H1 (cell line): ENCODE measurements around the gene TBL2. TPM values are rescaled to one million over a fixed set of nuclear protein-coding genes. Genes with fewer than 3 reads are reported as not detected.

ENCODE experiments used
- CTCF ChIA-PET: fragments of 300-600 bp; sonication (Branson Sonifier 250); formaldehyde crosslinking; loops from one replicate; lab custom pipeline; 2021; ENCODE audit not compliant: partially characterized antibody; lab: Charles Lee
- POLR2A ChIA-PET: fragments of 300-600 bp; sonication (Branson Sonifier 250); formaldehyde crosslinking; loops from one replicate; lab custom pipeline; 2021; ENCODE audit warnings: inconsistent platforms; ENCODE audit not compliant: partially characterized antibody; lab: Charles Lee
- DNase-seq, 2 experiments: peaks; one replicate each; pipeline versions ENCODE4 v3.0.0 to v3.0.0-alpha.2; 2010 to 2022; ENCODE audit warnings: low spot score in 2 of 2, low read depth in 1 of 2, mixed read lengths in 1 of 2
- FAIRE-seq: peaks from 2 replicates; lab custom pipeline; 2011; peaks lifted over from hg19 to GRCh38; lab: Jason Lieb, UNC
- H2AFZ ChIP-seq: 2 replicates; pipeline ENCODE4 v1.8.1; 2012; ENCODE audit warnings: low read length, inconsistent platforms
- H2AK5ac ChIP-seq: 2 replicates; pipeline ENCODE4 v1.6.1; 2013; ENCODE audit warnings: low read depth, low read length
- H2BK120ac ChIP-seq: replicated peaks from 2 replicates; pipeline ENCODE3; 2013; ENCODE audit warnings: low read depth, low read length, inconsistent platforms
- H2BK12ac ChIP-seq: 2 replicates; pipeline ENCODE4 v1.6.1; 2013; ENCODE audit warnings: low read depth, low read length
- H2BK15ac ChIP-seq: 2 replicates; pipeline ENCODE4 v1.6.1; 2013; ENCODE audit warnings: low read length
- H2BK20ac ChIP-seq: 2 replicates; pipeline ENCODE4 v1.6.1; 2013; ENCODE audit warnings: low read length
- H2BK5ac ChIP-seq: 2 replicates; pipeline ENCODE4 v1.6.1; 2013; ENCODE audit warnings: low read depth, low read length
- H3K14ac ChIP-seq: 2 replicates; pipeline ENCODE4 v1.6.1; 2013; ENCODE audit warnings: inconsistent platforms; ENCODE audit not compliant: insufficient read length
- H3K18ac ChIP-seq: 2 replicates; pipeline ENCODE4 v1.6.1; 2013; ENCODE audit warnings: low read length; ENCODE audit errors: extremely low read depth
- H3K23ac ChIP-seq: 2 replicates; pipeline ENCODE4 v1.6.1; 2013; ENCODE audit warnings: inconsistent platforms; ENCODE audit not compliant: insufficient read length
- H3K23me2 ChIP-seq: 2 replicates; pipeline ENCODE4 v1.6.1; 2013; ENCODE audit warnings: low read depth, low read length
- H3K27ac ChIP-seq: 2 replicates; pipeline ENCODE4 v1.6.1; 2011; ENCODE audit warnings: low read depth, low read length, inconsistent platforms
- H3K27me3 ChIP-seq, 4 experiments: replicated peaks in 1 of 4; 1 replicate in 1 of 4; 2 replicates in 3 of 4; pipeline versions ENCODE4 v1.6.1 to v1.8.1; 2011 to 2013; ENCODE audit warnings: low read length in 3 of 4, mild to moderate bottlenecking in 3 of 4, inconsistent platforms in 2 of 4, mixed read lengths in 2 of 4, moderate library complexity in 1 of 4; ENCODE audit not compliant: control insufficient read depth in 3 of 4, insufficient read depth in 3 of 4; ENCODE audit errors: extremely low read depth in 1 of 4
- H3K36me3 ChIP-seq, 4 experiments: 2 replicates each; pipeline versions ENCODE4 v1.6.1 to v1.8.1; 2011 to 2013; ENCODE audit warnings: mild to moderate bottlenecking in 4 of 4, low read length in 3 of 4, moderate library complexity in 2 of 4, control low read depth in 1 of 4, inconsistent platforms in 1 of 4; ENCODE audit not compliant: insufficient read depth in 4 of 4, control insufficient read depth in 2 of 4
- H3K4ac ChIP-seq: replicated peaks from 2 replicates; pipeline ENCODE3; 2013; ENCODE audit warnings: low read length, low read depth, mixed read lengths, inconsistent platforms; ENCODE audit not compliant: insufficient read length
- H3K4me1 ChIP-seq, 4 experiments: replicated peaks in 1 of 4; 1 replicate in 1 of 4; 2 replicates in 3 of 4; pipeline versions ENCODE4 v1.6.1 to v1.8.1; 2011 to 2013; ENCODE audit warnings: low read length in 3 of 4, inconsistent platforms in 2 of 4, mixed read lengths in 1 of 4; ENCODE audit not compliant: insufficient read depth in 4 of 4, control insufficient read depth in 3 of 4
- H3K4me2 ChIP-seq, 2 experiments: 2 replicates each; pipeline versions ENCODE4 v1.6.1 to v1.8.1; 2011 to 2013; ENCODE audit warnings: low read depth in 2 of 2, low read length in 2 of 2, control low read depth in 1 of 2, inconsistent platforms in 1 of 2, mild to moderate bottlenecking in 1 of 2; ENCODE audit not compliant: insufficient read depth in 1 of 2
- H3K4me3 ChIP-seq, 4 experiments: fragments of 200-600, 300-600 bp in 1 of 4; sonication (generic), shearing (Covaris generic), sonication (Bioruptor Twin) in 1 of 4; 2 replicates each; pipeline versions ENCODE4 v1.5.1 to v1.8.1; 2011 to 2016; ENCODE audit warnings: low read length in 4 of 4, low read depth in 3 of 4, control low read depth in 2 of 4, inconsistent platforms in 2 of 4, mild to moderate bottlenecking in 2 of 4, mixed read lengths in 1 of 4, moderate library complexity in 1 of 4; ENCODE audit not compliant: insufficient read depth in 2 of 4; ENCODE audit errors: extremely low read depth in 1 of 4
- H3K56ac ChIP-seq: replicated peaks from 2 replicates; pipeline ENCODE3; 2013; ENCODE audit warnings: low read depth, mild to moderate bottlenecking, mixed read lengths, low read length, inconsistent platforms; ENCODE audit not compliant: insufficient read length
- H3K79me1 ChIP-seq: 2 replicates; pipeline ENCODE4 v1.6.1; 2013; ENCODE audit warnings: low read depth, low read length, control low read depth
- H3K79me2 ChIP-seq, 2 experiments: 2 replicates each; pipeline versions ENCODE4 v1.6.1 to v1.8.1; 2012 to 2013; ENCODE audit warnings: low read length in 2 of 2, mild to moderate bottlenecking in 2 of 2, inconsistent platforms in 1 of 2; ENCODE audit not compliant: insufficient read depth in 2 of 2, control insufficient read depth in 1 of 2
- H3K9ac ChIP-seq, 4 experiments: replicated peaks in 1 of 4; 1 replicate in 1 of 4; 2 replicates in 3 of 4; pipeline versions ENCODE4 v1.6.1 to v1.8.1; 2011 to 2013; ENCODE audit warnings: low read depth in 3 of 4, low read length in 3 of 4, control low read depth in 2 of 4, mild to moderate bottlenecking in 2 of 4, moderate library complexity in 2 of 4, inconsistent platforms in 1 of 4; ENCODE audit errors: extremely low read depth in 1 of 4
- H3K9me3 ChIP-seq, 2 experiments: 2 replicates each; pipeline versions ENCODE4 v1.6.1 to v1.8.1; 2012 to 2013; ENCODE audit warnings: mild to moderate bottlenecking in 2 of 2, moderate library complexity in 2 of 2, control low read depth in 1 of 2, inconsistent platforms in 1 of 2, low read depth in 1 of 2, low read length in 1 of 2, mixed read lengths in 1 of 2; ENCODE audit not compliant: insufficient read depth in 2 of 2
- H4K20me1 ChIP-seq, 2 experiments: replicated peaks in 1 of 2; 2 replicates each; pipeline versions ENCODE3 to v1.8.1; 2011 to 2013; ENCODE audit warnings: inconsistent platforms in 2 of 2, low read length in 2 of 2, mild to moderate bottlenecking in 1 of 2; ENCODE audit not compliant: insufficient read depth in 2 of 2, control insufficient read depth in 1 of 2
- H4K5ac ChIP-seq: 2 replicates; pipeline ENCODE4 v1.6.1; 2013; ENCODE audit warnings: low read length, low read depth, mixed read lengths, inconsistent platforms; ENCODE audit not compliant: insufficient read length
- H4K8ac ChIP-seq: 2 replicates; pipeline ENCODE4 v1.8.0; 2013; ENCODE audit warnings: mild to moderate bottlenecking, moderate library complexity, low read length, inconsistent platforms; ENCODE audit not compliant: insufficient read depth; ENCODE audit errors: extremely low read depth
- H4K91ac ChIP-seq: replicated peaks from 2 replicates; pipeline ENCODE3; 2013; ENCODE audit warnings: low read length, mixed read lengths, inconsistent platforms; ENCODE audit not compliant: insufficient read length
- BCL11A ChIP-seq, 2 experiments: IDR thresholded peaks; one replicate each; pipeline ENCODE4 v1.6.1; 2011; ENCODE audit warnings: low read depth in 2 of 2, low read length in 2 of 2, mild to moderate bottlenecking in 2 of 2
- CHD1 ChIP-seq: IDR thresholded peaks from 2 replicates; pipeline ENCODE4 v1.6.1; 2012; ENCODE audit warnings: low read depth, low read length, improper control_type of control experiment
- CTBP2 ChIP-seq: IDR thresholded peaks from 2 replicates; pipeline ENCODE4 v1.7.0; 2011; ENCODE audit warnings: borderline replicate concordance, mild to moderate bottlenecking, moderate library complexity, mixed read lengths, low read length; ENCODE audit not compliant: insufficient read depth, insufficient read length
- EZH2 ChIP-seq: fragments of 200-600 bp; sonication (generic); IDR thresholded peaks from 2 replicates; pipeline ENCODE4 v1.7.1; 2012; ENCODE audit warnings: low read depth, mild to moderate bottlenecking, moderate library complexity, low read length, inconsistent platforms; ENCODE audit not compliant: severe bottlenecking
- GTF2F1 ChIP-seq: IDR thresholded peaks from 2 replicates; pipeline ENCODE4 v1.6.1; 2012; ENCODE audit warnings: low read depth, low read length, improper control_type of control experiment, borderline replicate concordance
- NANOG ChIP-seq: IDR thresholded peaks from 2 replicates; pipeline ENCODE4 v1.6.1; 2011; ENCODE audit warnings: low read length, low read depth, mild to moderate bottlenecking, inconsistent platforms; ENCODE audit not compliant: insufficient read depth, poor library complexity, severe bottlenecking
- PHF8 ChIP-seq: fragments of 200-600 bp; sonication (generic); conservative IDR thresholded peaks from 2 replicates; pipeline ENCODE4 v1.7.1; 2012; ENCODE audit warnings: low read depth, mild to moderate bottlenecking, inconsistent platforms, low read length, moderate library complexity
- SRF ChIP-seq: IDR thresholded peaks from 2 replicates; pipeline ENCODE4 v1.6.1; 2011; ENCODE audit warnings: mild to moderate bottlenecking, low read depth, low read length, moderate library complexity
- ZNF274 ChIP-seq: IDR thresholded peaks from 2 replicates; pipeline ENCODE4 v1.7.0; 2012; ENCODE audit warnings: low read length, borderline replicate concordance; ENCODE audit errors: extremely low read depth
- WGBS, 2 experiments: shearing (Covaris generic) in 1 of 2; methylation state at CpG; one replicate each; pipeline versions ENCODE4 v1.1.6 to v1.1.7; 2013 to 2015; ENCODE audit warnings: low lambda C conversion rate in 2 of 2, mixed read lengths in 2 of 2, inconsistent platforms in 1 of 2, low coverage in 1 of 2, missing lambda C conversion rate in 1 of 2; ENCODE audit not compliant: insufficient replicate concordance in 2 of 2, insufficient coverage in 1 of 2, insufficient read length in 1 of 2; ENCODE audit errors: extremely low coverage in 1 of 2, missing lambda C conversion rate in 1 of 2; 5-methylcytosine and 5-hydroxymethylcytosine counted together
- polyA plus RNA-seq, 7 experiments: library from polyadenylated mRNA; depleted of rRNA in 3 of 7; stranded (reverse) in 5 of 7; unstranded in 2 of 7; fragments of >200 nt in 5 of 7; fragments of 200-250 nt in 2 of 7; gene quantifications; 1 replicate in 5 of 7; 2 replicates in 1 of 7; 4 replicates in 1 of 7; pipeline versions ENCODE4 v1.2.1 to v1.2.3, GENCODE V29; 2011 to 2013; ENCODE audit warnings: missing spikeins in 2 of 7, mixed read lengths in 2 of 7
- total RNA-seq: library from RNA; stranded (reverse); fragmentation: NEBNext Ultra II Directional; extraction: Animal tissue kit (Norgen Biotek cat#: 25700); gene quantifications from 2 replicates; pipeline ENCODE4 v1.2.1, GENCODE V29; 2021
- TF ChIP-seq, protein P1 (sequence below): IDR thresholded peaks from 2 replicates; pipeline ENCODE4 v1.6.1; 2012; ENCODE audit warnings: low read length, inconsistent platforms
- TF ChIP-seq, protein P2 (sequence below): IDR thresholded peaks from 2 replicates; pipeline ENCODE4 v1.6.1; 2012; ENCODE audit warnings: inconsistent platforms

Gene TBL2
- total and polyA plus RNA-seq, 2 of the 8 experiments (the other 6 are each of a cell fraction or from before 2014, with no cell fraction given), result 25.8 to 29.7 TPM

DNA sequence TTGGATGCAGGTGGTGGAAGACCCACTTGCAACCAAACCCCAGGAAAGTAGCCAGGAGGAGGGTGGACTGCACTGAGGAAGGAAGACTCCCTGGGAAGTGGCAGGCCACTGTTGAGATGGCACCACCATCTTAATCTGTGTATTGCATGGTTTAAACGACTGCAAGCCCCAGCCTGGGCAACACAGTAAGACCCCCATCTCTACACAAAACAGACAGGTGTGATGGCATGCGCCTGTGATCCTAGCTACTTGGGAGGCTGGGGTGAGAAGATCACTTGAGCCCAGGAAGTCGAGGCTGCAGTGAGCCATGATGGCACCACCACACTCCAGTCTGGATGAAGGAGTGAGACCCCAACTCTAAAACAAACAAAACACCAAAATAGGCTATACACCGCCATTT is 11.2 kb downstream of the TBL2 start:
- Histone ChIP-seq H3K27me3 (no peaks in the 10 kb centered on the region), H4K5ac (no peak overlapping the region), H3K23me2 (no peaks in the 10 kb centered on the region), H3K4me1 (peaks cover 0 to 2% (median 1%) of the 10 kb centered on the region in 4 experiments; a peak in 3 of 7 replicates), H3K18ac (no peak overlapping the region), H2BK120ac (no peak overlapping the region), H2BK5ac (no peak overlapping the region), H3K23ac (no peak overlapping the region), H4K20me1 (peaks cover 0 to 2% of the 10 kb centered on the region in 2 experiments), H3K4me2 (no peak overlapping the region), H3K14ac (no peak overlapping the region), H3K27ac (no peak overlapping the region), H3K79me2 (no peaks in the 10 kb centered on the region), H3K4ac (no peak overlapping the region), H3K9me3 (no peaks in the 10 kb centered on the region), H2BK12ac (no peak overlapping the region), H2AFZ (no peak overlapping the region), H3K4me3 (no peak overlapping the region), H2AK5ac (no peak overlapping the region), H3K56ac (no peak overlapping the region), H2BK20ac (no peak overlapping the region), H4K8ac (no peak overlapping the region), H4K91ac (no peak overlapping the region), H2BK15ac (no peak overlapping the region), H3K9ac (no peak overlapping the region), H3K36me3 (peaks cover 9 to 27% (median 16%) of the 10 kb centered on the region in 4 experiments; a peak in 7 of 8 replicates), H3K79me1 (no peaks in the 10 kb centered on the region)
- 77% methylated on average over 4 of the region's 4 CpGs; no CpG with 5 or more reads in 1 of the 2 experiments for WGBS, 2 experiments
- DNase-seq (no peak), FAIRE-seq (no peak)
- ChIA-PET POLR2A (interaction anchor here (3.0 to 5.8 kb wide), 2 partner anchors 10 kb away, joined by 15 to 39 read pairs; partner anchors contain the start of genes BCL7B and TBL2), CTCF (interaction anchor here (1.0 to 2.3 kb wide), 2 partner anchors 40 to 41 kb away, joined by 3 to 5 read pairs; no protein-coding TSS in a partner anchor)
- no peak for TF ChIP-seq BCL11A (IDR thresholded peaks at IDR 0.05; ENCODE audit: low read depth in 2 of 2, low read length in 2 of 2)
- TF ChIP-seq, protein P1, sequence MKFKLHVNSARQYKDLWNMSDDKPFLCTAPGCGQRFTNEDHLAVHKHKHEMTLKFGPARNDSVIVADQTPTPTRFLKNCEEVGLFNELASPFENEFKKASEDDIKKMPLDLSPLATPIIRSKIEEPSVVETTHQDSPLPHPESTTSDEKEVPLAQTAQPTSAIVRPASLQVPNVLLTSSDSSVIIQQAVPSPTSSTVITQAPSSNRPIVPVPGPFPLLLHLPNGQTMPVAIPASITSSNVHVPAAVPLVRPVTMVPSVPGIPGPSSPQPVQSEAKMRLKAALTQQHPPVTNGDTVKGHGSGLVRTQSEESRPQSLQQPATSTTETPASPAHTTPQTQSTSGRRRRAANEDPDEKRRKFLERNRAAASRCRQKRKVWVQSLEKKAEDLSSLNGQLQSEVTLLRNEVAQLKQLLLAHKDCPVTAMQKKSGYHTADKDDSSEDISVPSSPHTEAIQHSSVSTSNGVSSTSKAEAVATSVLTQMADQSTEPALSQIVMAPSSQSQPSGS, result no peak
- no peak for TF ChIP-seq PHF8
- no peak for TF ChIP-seq SRF
- TF ChIP-seq NANOG, result no peak
- no peak for TF ChIP-seq CTBP2
- no peak for TF ChIP-seq CHD1
- no peak for TF ChIP-seq GTF2F1
- no peak for TF ChIP-seq EZH2
- TF ChIP-seq, protein P2, sequence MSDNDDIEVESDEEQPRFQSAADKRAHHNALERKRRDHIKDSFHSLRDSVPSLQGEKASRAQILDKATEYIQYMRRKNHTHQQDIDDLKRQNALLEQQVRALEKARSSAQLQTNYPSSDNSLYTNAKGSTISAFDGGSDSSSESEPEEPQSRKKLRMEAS, result no peak
- TF ChIP-seq ZNF274, result no peak
